CD14-positive monocyte (primary cell): ENCODE measurements around the gene INPP1. TPM values are rescaled to one million over a fixed set of nuclear protein-coding genes. Genes with fewer than 3 reads are reported as not detected.

Experiments used
- DNase-seq, 3 donors: peaks; one replicate each; pipeline ENCODE4 v3.0.0-alpha.2; 2011 to 2022
- H2AFZ ChIP-seq: 2 replicates; pipeline ENCODE4 v1.6.0; 2012; ENCODE audit warnings: mild to moderate bottlenecking, low read depth, low read length, inconsistent platforms; ENCODE audit not compliant: insufficient read depth, poor library complexity, severe bottlenecking
- H3K27ac ChIP-seq, 2 donors: 1 replicate in 1 of 2; 2 replicates in 1 of 2; pipeline ENCODE4 v1.5.1; 2012 to 2013; ENCODE audit warnings: low read length in 2 of 2, control low read depth in 1 of 2, inconsistent platforms in 1 of 2, low read depth in 1 of 2, mild to moderate bottlenecking in 1 of 2
- H3K27me3 ChIP-seq, 2 donors: one replicate each; pipeline versions ENCODE4 v1.6.0 to v1.6.1; 2011 to 2013; ENCODE audit warnings: low read length in 2 of 2; ENCODE audit not compliant: control insufficient read depth in 2 of 2, insufficient read depth in 2 of 2
- H3K36me3 ChIP-seq, 2 donors: replicated peaks in 1 of 2; 1 replicate in 1 of 2; 2 replicates in 1 of 2; pipeline versions ENCODE4 v1.5.1 to v1.6.1; 2012 to 2013; ENCODE audit warnings: low read length in 2 of 2, control low read depth in 1 of 2, inconsistent platforms in 1 of 2, mild to moderate bottlenecking in 1 of 2; ENCODE audit not compliant: insufficient read depth in 2 of 2, control insufficient read depth in 1 of 2
- H3K4me1 ChIP-seq, 2 donors: 1 replicate in 1 of 2; 2 replicates in 1 of 2; pipeline versions ENCODE4 v1.5.1 to v1.6.1; 2012 to 2013; ENCODE audit warnings: low read length in 2 of 2, control low read depth in 1 of 2, inconsistent platforms in 1 of 2, mild to moderate bottlenecking in 1 of 2, moderate library complexity in 1 of 2; ENCODE audit not compliant: insufficient read depth in 2 of 2, control insufficient read depth in 1 of 2
- H3K4me2 ChIP-seq: replicated peaks from 2 replicates; pipeline ENCODE3; 2012; ENCODE audit warnings: low read length, moderate library complexity, mild to moderate bottlenecking; ENCODE audit not compliant: poor library complexity, severe bottlenecking; ENCODE audit errors: extremely low read depth
- H3K4me3 ChIP-seq, 3 experiments: fragments of 200-600 bp in 1 of 3; sonication (generic) in 1 of 3; replicated peaks in 1 of 3; 1 replicate in 2 of 3; 2 replicates in 1 of 3; pipeline ENCODE4 v1.5.1; 2011 to 2013; ENCODE audit warnings: low read length in 3 of 3, mild to moderate bottlenecking in 3 of 3, control low read depth in 2 of 3, low read depth in 2 of 3, inconsistent platforms in 1 of 3, moderate library complexity in 1 of 3
- H3K79me2 ChIP-seq: 2 replicates; pipeline ENCODE4 v1.6.0; 2012; ENCODE audit warnings: mild to moderate bottlenecking, control low read depth, inconsistent platforms, low read length, moderate library complexity; ENCODE audit not compliant: insufficient read depth
- H3K9ac ChIP-seq: 2 replicates; pipeline ENCODE4 v1.6.0; 2017; ENCODE audit warnings: low read length, mild to moderate bottlenecking; ENCODE audit not compliant: insufficient read depth, poor library complexity, severe bottlenecking
- H3K9me3 ChIP-seq, 2 donors: replicated peaks in 1 of 2; 1 replicate in 1 of 2; 2 replicates in 1 of 2; pipeline versions ENCODE4 v1.5.1 to v1.6.1; 2012 to 2013; ENCODE audit warnings: low read length in 2 of 2, control low read depth in 1 of 2; ENCODE audit not compliant: control insufficient read depth in 1 of 2, insufficient read depth in 1 of 2
- H4K20me1 ChIP-seq: 2 replicates; pipeline ENCODE4 v1.6.0; 2012; ENCODE audit warnings: mild to moderate bottlenecking, low read length, control low read depth, moderate library complexity; ENCODE audit not compliant: insufficient read depth
- H3K27ac Mint-ChIP-seq, 7 donors: one replicate each; pipeline ENCODE4 v1.8.0; 2020; ENCODE audit warnings: mild to moderate bottlenecking in 7 of 7, mixed read lengths in 7 of 7, moderate library complexity in 6 of 7, inconsistent platforms in 2 of 7
- H3K27me3 Mint-ChIP-seq, 3 donors: one replicate each; pipeline ENCODE4 v1.8.0; 2021 to 2022; ENCODE audit warnings: low read depth in 3 of 3, mild to moderate bottlenecking in 3 of 3, mixed read lengths in 3 of 3, moderate library complexity in 3 of 3, inconsistent platforms in 1 of 3
- H3K36me3 Mint-ChIP-seq, 2 donors: one replicate each; pipeline ENCODE4 v1.8.0; 2020; ENCODE audit warnings: mixed read lengths in 2 of 2, inconsistent platforms in 1 of 2, mild to moderate bottlenecking in 1 of 2
- H3K4me1 Mint-ChIP-seq: one replicate; pipeline ENCODE4 v1.8.0; 2020; ENCODE audit warnings: mild to moderate bottlenecking, mixed read lengths
- H3K4me3 Mint-ChIP-seq, 2 donors: one replicate each; pipeline ENCODE4 v1.8.0; 2020; ENCODE audit warnings: mild to moderate bottlenecking in 2 of 2, mixed read lengths in 2 of 2, moderate library complexity in 1 of 2
- H3K9me3 Mint-ChIP-seq, 7 donors: one replicate each; pipeline ENCODE4 v1.8.0; 2020 to 2022; ENCODE audit warnings: mixed read lengths in 7 of 7, mild to moderate bottlenecking in 6 of 7, moderate library complexity in 6 of 7, inconsistent platforms in 2 of 7
- WGBS: methylation state at CpG from one replicate; pipeline ENCODE4 v1.1.5; 2013; ENCODE audit warnings: missing lambda C conversion rate; ENCODE audit not compliant: insufficient coverage; 5-methylcytosine and 5-hydroxymethylcytosine counted together
- intact Hi-C, 2 donors: fragments of 100-400 bp; cut with micrococcal nuclease; formaldehyde crosslinking; loops; one replicate each; pipeline versions ENCODE4 v1.15.0 to v1.15.1; 2023
- polyA plus RNA-seq, 3 donors: library from polyadenylated mRNA; depleted of rRNA in 1 of 3; unstranded in 2 of 3; stranded (reverse) in 1 of 3; fragments of 300-500 nt in 2 of 3; fragments of >200 nt in 1 of 3; fragmentation: Illumina TruSeq in 2 of 3; gene quantifications; 1 replicate in 2 of 3; 2 replicates in 1 of 3; pipeline ENCODE4 v1.2.3, GENCODE V29; 2012 to 2021
- TF ChIP-seq, protein P1 (sequence below): fragments of 200-600 bp; IDR thresholded peaks from one replicate; pipeline ENCODE4 v1.8.0; 2022; ENCODE audit warnings: antibody characterized with exemption, mild to moderate bottlenecking

Gene INPP1
- polyA plus RNA-seq, 3 donors, result 8.9 to 17.8 (median 13.3) TPM

DNA sequence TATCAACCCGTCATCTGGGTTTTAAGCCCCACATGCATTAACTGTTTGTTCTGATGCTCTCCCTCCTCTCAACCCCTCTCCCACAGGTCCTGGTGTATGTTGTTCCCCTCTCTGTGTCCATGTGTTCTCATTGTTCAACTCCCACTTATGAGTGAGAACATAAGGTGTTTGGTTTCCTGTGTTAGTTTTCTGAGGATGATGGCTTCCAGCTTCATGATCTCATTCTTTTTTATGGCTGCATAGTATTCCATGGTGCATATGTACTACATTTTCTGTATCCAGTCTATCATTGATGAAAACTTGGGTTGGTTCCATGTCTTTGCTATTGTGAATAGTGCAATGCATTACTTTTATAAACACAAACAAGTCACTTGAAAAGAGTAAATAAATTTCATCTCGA is 7.0 kb upstream of the INPP1 start:
- Mint-ChIP-seq H3K4me1 (peaks cover 2% of the 10 kb centered on the region), H3K27me3 (peaks cover 0 to 1% (median 0%) of the 10 kb centered on the region in 3 donors), H3K36me3 (no peaks in the 10 kb centered on the region), H3K4me3 (no peak overlapping the region), H3K27ac (no peak overlapping the region), H3K9me3 (no peaks in the 10 kb centered on the region)
- Histone ChIP-seq H4K20me1 (no peaks in the 10 kb centered on the region), H3K27ac (no peak overlapping the region), H3K9me3 (no peaks in the 10 kb centered on the region), H3K9ac (no peak overlapping the region), H3K4me1 (no peaks in the 10 kb centered on the region), H3K79me2 (no peaks in the 10 kb centered on the region), H3K4me3 (no peak overlapping the region), H2AFZ (no peak overlapping the region), H3K36me3 (no peaks in the 10 kb centered on the region), H3K4me2 (no peak overlapping the region), H3K27me3 (no peaks in the 10 kb centered on the region)
- WGBS, result no CpG with 5 or more reads among the region's 2 CpGs
- intact Hi-C loops, result no loop called here
- TF ChIP-seq, protein P1, sequence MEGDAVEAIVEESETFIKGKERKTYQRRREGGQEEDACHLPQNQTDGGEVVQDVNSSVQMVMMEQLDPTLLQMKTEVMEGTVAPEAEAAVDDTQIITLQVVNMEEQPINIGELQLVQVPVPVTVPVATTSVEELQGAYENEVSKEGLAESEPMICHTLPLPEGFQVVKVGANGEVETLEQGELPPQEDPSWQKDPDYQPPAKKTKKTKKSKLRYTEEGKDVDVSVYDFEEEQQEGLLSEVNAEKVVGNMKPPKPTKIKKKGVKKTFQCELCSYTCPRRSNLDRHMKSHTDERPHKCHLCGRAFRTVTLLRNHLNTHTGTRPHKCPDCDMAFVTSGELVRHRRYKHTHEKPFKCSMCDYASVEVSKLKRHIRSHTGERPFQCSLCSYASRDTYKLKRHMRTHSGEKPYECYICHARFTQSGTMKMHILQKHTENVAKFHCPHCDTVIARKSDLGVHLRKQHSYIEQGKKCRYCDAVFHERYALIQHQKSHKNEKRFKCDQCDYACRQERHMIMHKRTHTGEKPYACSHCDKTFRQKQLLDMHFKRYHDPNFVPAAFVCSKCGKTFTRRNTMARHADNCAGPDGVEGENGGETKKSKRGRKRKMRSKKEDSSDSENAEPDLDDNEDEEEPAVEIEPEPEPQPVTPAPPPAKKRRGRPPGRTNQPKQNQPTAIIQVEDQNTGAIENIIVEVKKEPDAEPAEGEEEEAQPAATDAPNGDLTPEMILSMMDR, result no peak
- DNase-seq, result no peak

DNA sequence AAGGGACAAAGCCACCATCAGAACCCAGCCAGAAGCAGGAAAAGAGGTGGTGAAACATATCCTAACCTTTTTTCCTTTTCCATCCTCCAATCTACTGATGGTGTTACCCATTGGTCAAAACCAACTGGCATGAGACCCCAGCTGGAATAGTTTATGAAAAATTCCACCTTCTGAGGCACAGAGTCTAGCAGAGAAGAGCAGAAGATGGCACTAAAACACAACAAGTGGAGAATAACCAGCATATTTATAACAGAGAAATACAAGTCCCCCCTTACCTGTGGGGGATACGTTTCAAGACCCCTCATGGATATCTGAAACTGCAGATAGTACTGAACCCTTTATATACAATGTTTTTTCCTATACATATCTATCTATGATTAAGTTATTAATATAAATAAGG is 4.9 kb upstream of the INPP1 start:
- Histone ChIP-seq H3K9ac (no peak overlapping the region), H2AFZ (no peak overlapping the region), H3K27me3 (no peaks in the 10 kb centered on the region), H3K4me3 (no peak overlapping the region), H3K79me2 (no peaks in the 10 kb centered on the region), H3K9me3 (no peaks in the 10 kb centered on the region), H3K4me1 (peaks cover 8 to 9% of the 10 kb centered on the region in 2 donors), H3K4me2 (no peak overlapping the region), H4K20me1 (no peaks in the 10 kb centered on the region), H3K27ac (no peak overlapping the region), H3K36me3 (no peaks in the 10 kb centered on the region)
- H3K27ac Mint-ChIP-seq, result no peak overlapping the region
- H3K9me3 Mint-ChIP-seq, result peaks cover 0 to 1% (median 0%) of the 10 kb centered on the region in 7 donors
- no CpG with 5 or more reads among the region's 1 CpG for WGBS
- H3K4me3 Mint-ChIP-seq, result no peak overlapping the region
- TF ChIP-seq, protein P1, result no peak
- intact Hi-C loops, result no loop called here
- no peaks in the 10 kb centered on the region for H3K27me3 Mint-ChIP-seq
- DNase-seq, result no peak
- H3K36me3 Mint-ChIP-seq, result no peaks in the 10 kb centered on the region
- H3K4me1 Mint-ChIP-seq, result peaks cover 9% of the 10 kb centered on the region
